NT2/D1 (cell line): ENCODE results near the gene RTCA.
"Not testable (repeated sequence)": the region's sequence is repeated elsewhere in the genome, so short reads cannot be mapped to it uniquely, and the experiment has no call there.

ENCODE experiments used
- DNase-seq: peaks from one replicate; pipeline ENCODE4 v3.0.0-alpha.2; 2011; ENCODE audit warnings: low read depth, low spot score
- H3K27me3 ChIP-seq: 2 replicates; pipeline ENCODE4 v1.6.0; 2011; ENCODE audit warnings: mild to moderate bottlenecking; ENCODE audit not compliant: insufficient read length, insufficient read depth
- H3K36me3 ChIP-seq: 2 replicates; pipeline ENCODE4 v1.6.1; 2011; ENCODE audit warnings: mild to moderate bottlenecking, low read length, mixed read lengths; ENCODE audit not compliant: insufficient read depth, insufficient read length
- H3K4me1 ChIP-seq: 2 replicates; pipeline ENCODE4 v1.5.1; 2011; ENCODE audit not compliant: insufficient read depth, insufficient read length
- H3K4me3 ChIP-seq: 2 replicates; pipeline ENCODE4 v1.5.1; 2011; ENCODE audit warnings: low read depth; ENCODE audit not compliant: insufficient read length
- H3K9ac ChIP-seq: 2 replicates; pipeline ENCODE4 v1.6.0; 2011; ENCODE audit warnings: low read depth; ENCODE audit not compliant: insufficient read length
- H3K9me3 ChIP-seq: 2 replicates; pipeline ENCODE4 v1.5.1; 2011; ENCODE audit warnings: mild to moderate bottlenecking, low read length; ENCODE audit not compliant: insufficient read depth
- SUZ12 ChIP-seq: IDR thresholded peaks from 2 replicates; pipeline ENCODE4 v1.6.1; 2011; ENCODE audit not compliant: insufficient read length, insufficient read depth; ENCODE audit errors: extremely low read depth
- YY1 ChIP-seq: IDR thresholded peaks from 2 replicates; pipeline ENCODE4 v1.6.1; 2011; ENCODE audit not compliant: insufficient read length, insufficient read depth
- ZNF274 ChIP-seq: IDR thresholded peaks from 2 replicates; pipeline ENCODE4 v1.6.1; 2011; ENCODE audit warnings: mild to moderate bottlenecking, low read depth, low read length

RTCA gene

DNA sequence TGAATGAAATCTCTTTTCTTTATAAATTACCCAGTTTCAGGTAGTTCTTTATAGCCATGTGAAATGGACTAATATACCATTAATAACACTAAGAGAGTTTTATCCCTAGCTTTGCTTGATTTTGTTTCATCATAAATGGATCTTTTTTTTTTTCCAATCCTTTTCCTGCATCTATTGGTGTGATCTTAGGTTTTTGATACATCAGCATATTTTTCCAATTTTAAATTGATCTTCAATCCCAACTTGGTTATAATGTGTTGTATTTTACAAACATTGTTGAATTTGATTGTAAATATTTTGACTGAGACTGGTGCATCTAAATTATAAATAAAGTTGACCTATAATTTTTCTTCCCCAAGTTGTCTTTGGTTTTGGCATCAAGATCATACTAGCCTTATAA is 4.3 kb upstream of the RTCA start:
- H3K9ac ChIP-seq, result no peak overlapping the region
- TF ChIP-seq SUZ12, result no peak
- no peak for TF ChIP-seq YY1
- no peak for TF ChIP-seq ZNF274
- no peaks in the 10 kb centered on the region for H3K36me3 ChIP-seq
- no peaks in the 10 kb centered on the region for H3K4me1 ChIP-seq
- peaks cover 6% of the 10 kb centered on the region; the same call in 1 of the 2 replicates for H3K9me3 ChIP-seq
- H3K27me3 ChIP-seq, result no peaks in the 10 kb centered on the region
- DNase-seq, result no peak
- H3K4me3 ChIP-seq, result no peak overlapping the region

DNA sequence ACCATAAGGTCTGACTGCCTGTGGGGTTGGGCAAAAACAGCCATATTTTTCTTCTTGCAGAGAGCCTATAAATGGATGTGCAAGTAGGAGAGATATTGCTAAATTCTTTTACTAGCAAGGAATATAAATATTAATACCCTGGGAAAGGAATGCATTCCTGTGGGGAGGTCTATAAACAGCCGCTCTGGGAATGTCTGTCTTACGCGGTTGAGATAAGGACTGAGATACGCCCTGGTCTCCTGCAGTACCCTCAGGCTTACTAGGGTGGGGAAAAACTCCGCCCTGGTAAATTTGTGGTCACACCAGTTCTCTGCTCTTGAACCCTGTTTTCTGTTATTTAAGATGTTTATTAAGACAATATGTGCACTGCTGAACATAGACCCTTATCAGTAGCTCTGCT is 1.9 kb upstream of the RTCA start:
- not testable (repeated sequence) for H3K4me1 ChIP-seq, DNase-seq, H3K9me3 ChIP-seq, H3K27me3 ChIP-seq, H3K4me3 ChIP-seq, H3K9ac ChIP-seq
- peaks cover 22% of the 10 kb centered on the region for H3K36me3 ChIP-seq

GRCh38 chr1:100265562-100265930 is 470 bp upstream of the RTCA start:
- Histone ChIP-seq H3K9ac (peak overlapping the region; percentile 95), H3K4me3 (peak overlapping the region; percentile 97), H3K36me3 (peaks cover 37% of the 10 kb centered on the region), H3K9me3 (peaks cover 6% of the 10 kb centered on the region; the same call in 1 of the 2 replicates), H3K4me1 (no peaks in the 10 kb centered on the region), H3K27me3 (no peaks in the 10 kb centered on the region)
- TF ChIP-seq YY1 (no peak), SUZ12 (no peak), ZNF274 (no peak)
- no peak for DNase-seq

DNA sequence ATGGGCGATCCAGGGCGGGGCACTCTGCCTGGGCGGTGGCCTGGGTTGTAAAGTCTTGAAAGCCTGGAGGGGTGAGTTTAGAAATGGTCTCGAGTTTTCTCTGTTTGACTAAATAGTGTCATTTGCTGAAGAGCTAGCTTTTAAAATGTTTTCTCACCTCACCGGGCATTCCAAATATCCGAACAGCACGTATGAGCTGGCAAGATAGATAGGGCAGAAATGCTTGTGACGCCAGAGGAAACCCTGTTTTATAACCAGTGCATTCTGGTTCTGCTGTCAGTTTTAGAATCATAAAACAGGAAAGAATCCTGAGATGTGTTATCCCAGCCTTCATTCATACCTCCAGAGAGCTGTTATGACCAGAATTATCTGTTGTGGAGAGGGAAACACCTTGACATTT is 725 bp downstream of the RTCA start:
- TF ChIP-seq ZNF274 (no peak), YY1 (no peak), SUZ12 (no peak)
- H3K27me3 ChIP-seq, result no peaks in the 10 kb centered on the region
- no peak for DNase-seq
- H3K9me3 ChIP-seq, result no peaks in the 10 kb centered on the region; the same call in 1 of the 2 replicates
- peak overlapping the region; percentile 97 for H3K4me3 ChIP-seq
- H3K4me1 ChIP-seq, result no peaks in the 10 kb centered on the region
- peaks cover 49% of the 10 kb centered on the region for H3K36me3 ChIP-seq
- H3K9ac ChIP-seq, result peak overlapping the region; percentile 95

- DNase-seq, result no peak
- Histone ChIP-seq H3K27me3 (no peaks in the 10 kb centered on the region), H3K4me3 (peak overlapping the region; percentile 97), H3K4me1 (no peaks in the 10 kb centered on the region), H3K36me3 (peaks cover 54% of the 10 kb centered on the region), H3K9me3 (no peaks in the 10 kb centered on the region; the same call in 1 of the 2 replicates), H3K9ac (no peak overlapping the region)
- TF ChIP-seq ZNF274, result no peak
- TF ChIP-seq YY1, result no peak
- TF ChIP-seq SUZ12, result no peak
Measured at GRCh38 chr1:100267284-100267683, 1.3 kb downstream of the RTCA start.

DNA sequence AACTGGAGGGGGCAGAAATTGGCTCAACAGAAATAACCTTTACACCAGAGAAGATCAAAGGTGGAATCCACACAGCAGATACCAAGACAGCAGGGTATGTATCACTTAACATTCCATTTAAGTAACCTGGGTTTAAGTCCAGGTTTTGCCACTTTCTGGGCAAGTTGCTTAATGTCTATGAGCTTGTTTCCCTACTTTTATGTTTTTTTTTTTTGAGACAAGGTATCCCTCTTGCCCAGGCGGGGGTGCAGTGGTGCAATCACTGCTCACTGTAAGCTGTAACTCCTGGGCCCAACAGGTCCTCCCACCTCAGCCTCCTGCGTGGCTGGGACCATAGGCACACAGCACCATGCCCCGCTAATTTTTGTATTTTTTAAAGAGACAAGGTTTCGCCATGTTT is 2.2 kb downstream of the RTCA start:
- H3K9me3 ChIP-seq, result no peaks in the 10 kb centered on the region; the same call in 1 of the 2 replicates
- peaks cover 63% of the 10 kb centered on the region for H3K36me3 ChIP-seq
- no peak for DNase-seq
- no peaks in the 10 kb centered on the region for H3K27me3 ChIP-seq
- TF ChIP-seq SUZ12, result no peak
- TF ChIP-seq ZNF274, result no peak
- no peak for TF ChIP-seq YY1
- H3K4me3 ChIP-seq, result no peak overlapping the region
- H3K9ac ChIP-seq, result no peak overlapping the region
- H3K4me1 ChIP-seq, result no peaks in the 10 kb centered on the region

GRCh38 chr1:100277866-100278265 is 11.8 kb downstream of the RTCA start:
- TF ChIP-seq SUZ12 (no peak), YY1 (no peak), ZNF274 (no peak)
- H3K9me3 ChIP-seq, result no peaks in the 10 kb centered on the region
- no peak overlapping the region for H3K4me3 ChIP-seq
- DNase-seq, result no peak
- H3K27me3 ChIP-seq, result no peaks in the 10 kb centered on the region
- no peaks in the 10 kb centered on the region for H3K4me1 ChIP-seq
- no peak overlapping the region for H3K9ac ChIP-seq
- peaks cover 91% of the 10 kb centered on the region for H3K36me3 ChIP-seq
